CD4-positive, alpha-beta T cell treated with Interleukin-21 for 1 hour (primary cell): Measurements from ENCODE around the gene PDE8A.
"Not testable (repeated sequence)": the region's sequence is repeated elsewhere in the genome, so short reads cannot be mapped to it uniquely, and the experiment has no call there.

ENCODE experiments used
- DNase-seq: peaks from one replicate; pipeline ENCODE4 v3.0.0-alpha.2; 2020

PDE8A gene

GRCh38 chr15:84991014-84991712, 9.5 kb downstream of the PDE8A start:
- DNase-seq: no peak

- no peak for DNase-seq
These were observed 10.7 kb downstream of the PDE8A start for GRCh38 chr15:84992157-84992944.

GRCh38 chr15:84996055-84996454, 14.4 kb downstream of the PDE8A start:
- DNase-seq: no peak

- not testable (repeated sequence) for DNase-seq
These were observed 15.1 kb downstream of the PDE8A start for GRCh38 chr15:84996714-84997113.

GRCh38 chr15:84997214-84997613, 15.6 kb downstream of the PDE8A start:
- not testable (repeated sequence) for DNase-seq

- DNase-seq: no peak
These were observed 18.7 kb downstream of the PDE8A start for GRCh38 chr15:85000189-85000864.

GRCh38 chr15:85000937-85001336, 19.3 kb downstream of the PDE8A start:
- DNase-seq: no peak

GRCh38 chr15:85002517-85002916, 20.9 kb downstream of the PDE8A start:
- DNase-seq: no peak

GRCh38 chr15:85003593-85004312, 22.1 kb downstream of the PDE8A start:
- no peak for DNase-seq

- DNase-seq: no peak
These were observed 22.9 kb downstream of the PDE8A start for GRCh38 chr15:85004550-85004949.

- DNase-seq: no peak
These were observed 23.7 kb downstream of the PDE8A start for GRCh38 chr15:85005319-85005718.

GRCh38 chr15:85005746-85006145, 24.1 kb downstream of the PDE8A start:
- DNase-seq: no peak

- DNase-seq: no peak
These were observed 24.5 kb downstream of the PDE8A start for GRCh38 chr15:85006201-85006600.

- no peak for DNase-seq
These were observed 25.0 kb downstream of the PDE8A start for GRCh38 chr15:85006655-85007054.

GRCh38 chr15:85007137-85007536, 25.5 kb downstream of the PDE8A start:
- DNase-seq: no peak

GRCh38 chr15:85007741-85008397, 26.2 kb downstream of the PDE8A start:
- no peak for DNase-seq

- no peak for DNase-seq
These were observed 27.0 kb downstream of the PDE8A start for GRCh38 chr15:85008474-85009260.

GRCh38 chr15:85009435-85009834, 27.8 kb downstream of the PDE8A start:
- no peak for DNase-seq

GRCh38 chr15:85010071-85010385, 28.4 kb downstream of the PDE8A start:
- no peak for DNase-seq

- DNase-seq: no peak
These were observed 28.9 kb downstream of the PDE8A start for GRCh38 chr15:85010386-85011159.

- no peak for DNase-seq
These were observed 29.5 kb downstream of the PDE8A start for GRCh38 chr15:85011160-85011571.
